Dermis microvascular lymphatic vessel endothelial cell (primary cell): ENCODE results near the gene SH3PXD2A. TPM values are rescaled to one million over a fixed set of nuclear protein-coding genes. Genes with fewer than 3 reads are reported as not detected.

Experiments used
- DNase-seq, 2 donors: peaks; one replicate each; pipeline versions ENCODE4 v3.0.0 to v3.0.0-alpha.2; 2010; ENCODE audit warnings: low read depth in 2 of 2
- total RNA-seq: library from RNA; depleted of rRNA; stranded (reverse); fragments of >200 nt; gene quantifications from 2 replicates; pipeline ENCODE4 v1.2.1, GENCODE V29; 2014

The SH3PXD2A gene
- 2.6 and 3.2 TPM in 2 replicates for total RNA-seq

GRCh38 chr10:103855424-103855823 is at the start of gene SH3PXD2A:
Gene SH3PXD2A, minus strand, starts transcription at chr10:103855576. Its CDS starts 310 bp downstream, at chr10:103855266.
- DNase-seq, result peak in 1 of 2 donors; percentile 48

GRCh38 chr10:103901299-103901698 is 45.9 kb upstream of the SH3PXD2A start:
- DNase-seq, result peak in 1 of 2 donors; percentile 48

GRCh38 chr10:103899312-103899711 is 43.9 kb upstream of the SH3PXD2A start:
- no peak for DNase-seq

GRCh38 chr10:103897241-103897774 is 41.9 kb upstream of the SH3PXD2A start:
- no peak for DNase-seq

GRCh38 chr10:103896225-103896624 is 40.8 kb upstream of the SH3PXD2A start:
- DNase-seq, result peak in 1 of 2 donors; percentile 67

GRCh38 chr10:103895411-103896186 is 40.2 kb upstream of the SH3PXD2A start:
- DNase-seq, result peak in 1 of 2 donors; percentile 80

GRCh38 chr10:103894441-103894864 is 39.1 kb upstream of the SH3PXD2A start:
- peak in 1 of 2 donors; percentile 52 for DNase-seq

- DNase-seq, result no peak
Measured at GRCh38 chr10:103893817-103894216, 38.4 kb upstream of the SH3PXD2A start.

- DNase-seq, result no peak
Measured at GRCh38 chr10:103892181-103892580, 36.8 kb upstream of the SH3PXD2A start.

GRCh38 chr10:103890688-103891087 is 35.3 kb upstream of the SH3PXD2A start:
- DNase-seq, result no peak

- DNase-seq, result peak in 1 of 2 donors; percentile 70
Measured at GRCh38 chr10:103890194-103890658, 34.9 kb upstream of the SH3PXD2A start.

- DNase-seq, result no peak
Measured at GRCh38 chr10:103889121-103889720, 33.8 kb upstream of the SH3PXD2A start.

GRCh38 chr10:103888113-103888841 is 32.9 kb upstream of the SH3PXD2A start:
- DNase-seq, result peak; percentile 67 to 90

GRCh38 chr10:103885617-103886016 is 30.2 kb upstream of the SH3PXD2A start:
- DNase-seq, result no peak

GRCh38 chr10:103884681-103885139 is 29.3 kb upstream of the SH3PXD2A start:
- peak in 1 of 2 donors; percentile 54 for DNase-seq

- no peak for DNase-seq
Measured at GRCh38 chr10:103882285-103883007, 27.1 kb upstream of the SH3PXD2A start.

GRCh38 chr10:103881416-103882284 is 26.3 kb upstream of the SH3PXD2A start:
- peak in 1 of 2 donors; percentile 39 for DNase-seq

- DNase-seq, result no peak
Measured at GRCh38 chr10:103879831-103880230, 24.5 kb upstream of the SH3PXD2A start.

- no peak for DNase-seq
Measured at GRCh38 chr10:103879409-103879808, 24.0 kb upstream of the SH3PXD2A start.

GRCh38 chr10:103877861-103878260 is 22.5 kb upstream of the SH3PXD2A start:
- no peak for DNase-seq
